Left ventricle myocardium inferior (tissue), 1 donor: ENCODE measurements around the gene BID. TPM values are rescaled to one million over a fixed set of nuclear protein-coding genes. Genes with fewer than 3 reads are reported as not detected.

Experiments
- DNase-seq: peaks from one replicate; pipeline ENCODE4 v3.0.0-alpha.2; 2020
- H3K27ac ChIP-seq: fragments of 200-600 bp; replicated peaks from 2 replicates; pipeline ENCODE4 v1.8.0; 2021
- H3K27me3 ChIP-seq: fragments of 200-600 bp; 2 replicates; pipeline ENCODE4 v1.8.0; 2021; ENCODE audit warnings: low read depth
- H3K36me3 ChIP-seq: fragments of 200-600 bp; 2 replicates; pipeline ENCODE4 v1.8.0; 2021
- H3K4me1 ChIP-seq: fragments of 200-600 bp; 2 replicates; pipeline ENCODE4 v1.8.0; 2021
- H3K4me3 ChIP-seq: fragments of 200-600 bp; 2 replicates; pipeline ENCODE4 v1.8.0; 2021; ENCODE audit warnings: mild to moderate bottlenecking, moderate library complexity
- H3K9me3 ChIP-seq: fragments of 200-600 bp; replicated peaks from 2 replicates; pipeline ENCODE4 v1.8.0; 2021
- intact Hi-C: fragments of 100-400 bp; cut with micrococcal nuclease; formaldehyde crosslinking; loops from one replicate; pipeline ENCODE4 v1.11.0; 2022
- total RNA-seq: library from RNA; stranded (reverse); fragmentation: NEBNext Ultra II Directional; extraction: Animal tissue kit (Norgen Biotek cat#: 25700); gene quantifications from one replicate; pipeline ENCODE4 v1.2.1, GENCODE V29; 2021
- TF ChIP-seq, protein P1 (sequence below): fragments of 200-600 bp; IDR thresholded peaks from 2 replicates; pipeline ENCODE4 v1.8.0; 2021; ENCODE audit warnings: antibody characterized with exemption, mild to moderate bottlenecking, borderline replicate concordance
- donor health status: DM: no; HTN: yes; CAD: no; lungs with severe emphysema.

The BID gene
- total RNA-seq, 1 donor from 2014 or later, result 14.5 TPM

DNA sequence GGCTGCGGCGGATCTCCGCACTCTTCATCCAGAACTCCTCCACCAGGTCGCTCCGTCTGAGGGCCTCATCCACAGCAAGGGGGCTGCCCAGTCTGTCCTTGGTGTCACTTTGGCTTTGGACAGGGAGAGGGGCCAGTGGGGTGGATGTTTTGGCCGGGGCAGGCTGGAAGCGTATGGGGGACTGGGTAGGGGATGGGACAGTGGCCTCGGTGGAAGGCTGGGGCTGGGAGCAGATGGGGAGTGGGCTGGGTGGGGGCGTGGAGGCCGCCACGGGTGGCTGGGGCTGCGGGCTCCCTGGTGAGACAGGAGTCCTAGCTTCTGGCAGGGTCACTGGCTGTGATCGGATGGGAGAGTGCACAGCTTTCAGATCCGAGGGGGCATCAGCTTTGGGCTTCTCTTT is 44.4 kb upstream of the BID start:
- Histone ChIP-seq H3K36me3 (peaks cover 82% of the 10 kb centered on the region), H3K27ac (no peak overlapping the region), H3K27me3 (no peaks in the 10 kb centered on the region), H3K4me3 (no peak overlapping the region), H3K9me3 (no peaks in the 10 kb centered on the region), H3K4me1 (peaks cover 1% of the 10 kb centered on the region)
- intact Hi-C loops, result no loop called here
- DNase-seq, result no peak
- TF ChIP-seq, protein P1, sequence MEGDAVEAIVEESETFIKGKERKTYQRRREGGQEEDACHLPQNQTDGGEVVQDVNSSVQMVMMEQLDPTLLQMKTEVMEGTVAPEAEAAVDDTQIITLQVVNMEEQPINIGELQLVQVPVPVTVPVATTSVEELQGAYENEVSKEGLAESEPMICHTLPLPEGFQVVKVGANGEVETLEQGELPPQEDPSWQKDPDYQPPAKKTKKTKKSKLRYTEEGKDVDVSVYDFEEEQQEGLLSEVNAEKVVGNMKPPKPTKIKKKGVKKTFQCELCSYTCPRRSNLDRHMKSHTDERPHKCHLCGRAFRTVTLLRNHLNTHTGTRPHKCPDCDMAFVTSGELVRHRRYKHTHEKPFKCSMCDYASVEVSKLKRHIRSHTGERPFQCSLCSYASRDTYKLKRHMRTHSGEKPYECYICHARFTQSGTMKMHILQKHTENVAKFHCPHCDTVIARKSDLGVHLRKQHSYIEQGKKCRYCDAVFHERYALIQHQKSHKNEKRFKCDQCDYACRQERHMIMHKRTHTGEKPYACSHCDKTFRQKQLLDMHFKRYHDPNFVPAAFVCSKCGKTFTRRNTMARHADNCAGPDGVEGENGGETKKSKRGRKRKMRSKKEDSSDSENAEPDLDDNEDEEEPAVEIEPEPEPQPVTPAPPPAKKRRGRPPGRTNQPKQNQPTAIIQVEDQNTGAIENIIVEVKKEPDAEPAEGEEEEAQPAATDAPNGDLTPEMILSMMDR, result no peak

DNA sequence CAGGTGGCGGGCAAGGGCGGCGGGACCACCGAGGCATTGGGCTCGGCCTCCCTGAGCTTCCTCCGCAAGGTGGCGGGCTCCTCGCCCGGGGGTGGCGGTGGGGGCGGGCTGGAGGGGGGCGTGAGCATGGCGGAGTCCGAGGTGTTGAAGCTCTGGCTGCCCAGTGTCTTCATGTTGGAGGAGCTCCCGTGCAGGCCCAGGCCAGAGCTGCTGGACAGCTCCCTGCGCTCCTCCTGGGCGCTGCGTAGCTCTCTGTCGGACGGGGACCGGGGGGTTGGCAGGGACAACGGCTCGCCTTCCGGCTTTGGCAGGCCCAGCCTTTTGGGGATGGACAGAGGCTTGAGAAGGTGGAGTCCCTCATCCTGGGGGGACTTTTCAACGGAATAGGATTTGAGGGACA is 43.9 kb upstream of the BID start:
- peaks cover 86% of the 10 kb centered on the region for H3K36me3 ChIP-seq
- no peaks in the 10 kb centered on the region for H3K4me1 ChIP-seq
- DNase-seq, result no peak
- H3K27ac ChIP-seq, result no peak overlapping the region
- no peaks in the 10 kb centered on the region for H3K9me3 ChIP-seq
- H3K4me3 ChIP-seq, result no peak overlapping the region
- intact Hi-C loops, result no loop called here
- no peaks in the 10 kb centered on the region for H3K27me3 ChIP-seq
- TF ChIP-seq, protein P1, result no peak

DNA sequence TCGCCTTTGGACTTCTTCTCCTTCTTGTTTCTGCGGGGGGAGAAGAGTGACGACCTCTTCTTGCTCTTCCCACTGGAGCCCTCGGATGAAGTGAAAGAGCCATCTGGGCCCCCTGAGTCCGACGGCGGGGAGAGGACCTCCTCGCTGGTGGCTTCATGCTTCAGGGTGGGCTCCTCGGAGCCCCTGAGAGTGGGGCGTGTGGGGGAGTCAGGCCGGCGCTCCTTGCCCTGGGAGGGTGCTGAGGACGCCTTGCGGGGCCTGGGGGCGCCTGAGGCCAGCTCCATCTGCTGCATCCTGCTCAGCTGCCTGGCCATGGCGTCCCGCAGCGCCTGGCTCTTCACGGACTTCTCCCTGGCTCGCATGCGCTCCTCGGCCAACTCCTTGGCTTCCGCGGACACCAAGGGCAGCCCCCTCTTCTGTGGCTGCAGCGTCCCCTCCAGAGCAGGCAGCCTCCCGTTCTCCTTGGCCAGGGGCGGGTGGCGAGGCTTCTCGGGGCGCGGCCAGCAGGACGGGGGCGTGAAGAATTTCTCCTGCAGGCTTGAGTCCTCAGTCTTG is 43.3 kb upstream of the BID start:
- no peak overlapping the region for H3K27ac ChIP-seq
- no peak for DNase-seq
- no peaks in the 10 kb centered on the region for H3K9me3 ChIP-seq
- no peak overlapping the region for H3K4me3 ChIP-seq
- intact Hi-C loops, result no loop called here
- H3K4me1 ChIP-seq, result no peaks in the 10 kb centered on the region
- H3K36me3 ChIP-seq, result peaks cover 87% of the 10 kb centered on the region
- TF ChIP-seq, protein P1, result no peak
- no peaks in the 10 kb centered on the region for H3K27me3 ChIP-seq

DNA sequence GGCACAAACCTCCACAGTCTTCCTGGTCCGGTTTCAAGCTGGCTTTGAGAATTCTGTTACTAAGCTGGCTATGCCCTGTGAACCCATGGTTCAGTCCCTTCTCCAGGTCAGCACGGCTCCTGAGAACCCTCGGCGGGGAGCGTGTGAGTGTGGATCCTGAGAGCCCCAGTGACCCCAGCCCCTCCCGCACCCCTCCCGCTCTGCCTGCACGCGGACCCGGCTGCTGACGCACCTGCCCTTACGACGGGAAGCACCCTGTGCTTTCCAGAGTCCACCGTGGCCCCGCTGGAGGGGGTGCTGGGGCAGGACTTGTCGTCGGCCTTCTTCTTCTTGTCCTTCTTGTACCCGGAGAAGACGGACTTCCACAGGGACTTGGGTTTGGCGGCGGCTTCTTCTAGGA is 42.8 kb upstream of the BID start:
- Histone ChIP-seq H3K9me3 (no peaks in the 10 kb centered on the region), H3K36me3 (peaks cover 87% of the 10 kb centered on the region), H3K27ac (no peak overlapping the region), H3K4me1 (no peaks in the 10 kb centered on the region), H3K27me3 (no peaks in the 10 kb centered on the region), H3K4me3 (no peak overlapping the region)
- DNase-seq, result no peak
- intact Hi-C loops, result no loop called here
- TF ChIP-seq, protein P1, result no peak

DNA sequence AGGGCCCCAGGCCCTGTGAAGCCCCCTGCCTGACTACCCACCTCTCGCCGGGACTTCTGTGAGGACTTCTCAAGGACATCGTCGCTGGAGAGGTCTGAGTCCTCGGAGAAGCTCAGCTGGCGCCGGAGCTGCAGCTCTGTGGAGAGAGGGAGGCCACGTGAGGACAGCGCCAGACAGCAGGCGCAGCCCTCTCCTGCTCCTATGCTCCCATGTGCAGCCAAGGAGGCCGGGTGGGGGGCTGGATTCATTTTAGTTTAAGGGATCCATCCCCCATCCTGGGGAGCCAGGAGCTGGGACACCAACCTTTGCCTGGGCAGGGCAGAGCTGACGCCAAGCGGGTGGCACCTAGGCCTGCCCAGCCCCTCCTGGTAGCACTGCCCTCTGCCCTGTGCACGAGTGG is 42.4 kb upstream of the BID start:
- TF ChIP-seq, protein P1, result no peak
- intact Hi-C loops, result no loop called here
- no peaks in the 10 kb centered on the region for H3K4me1 ChIP-seq
- H3K4me3 ChIP-seq, result no peak overlapping the region
- no peaks in the 10 kb centered on the region for H3K27me3 ChIP-seq
- no peaks in the 10 kb centered on the region for H3K9me3 ChIP-seq
- H3K27ac ChIP-seq, result no peak overlapping the region
- DNase-seq, result no peak
- H3K36me3 ChIP-seq, result peaks cover 86% of the 10 kb centered on the region
